K562 (cell line): ENCODE results near the gene CENPX. TPM values are rescaled to one million over a fixed set of nuclear protein-coding genes. Genes with fewer than 3 reads are reported as not detected.

Experiments
- ELF4 ChIP-seq: fragments of 450-650 bp; formaldehyde crosslinking; IDR thresholded peaks from 2 replicates; pipeline ENCODE4 v1.4.0; 2022; ENCODE audit warnings: missing genetic modification characterization
- HDGF ChIP-seq: fragments of 450-650 bp; IDR thresholded peaks from 2 replicates; pipeline ENCODE4 v1.6.1; 2016
- PTTG1 ChIP-seq: fragments of 450-650 bp; IDR thresholded peaks from 2 replicates; pipeline ENCODE4 v1.6.1; 2016; ENCODE audit warnings: low read depth, mild to moderate bottlenecking, missing genetic modification characterization, missing compliant biosample characterization
- RUNX1 ChIP-seq: sonication (generic); IDR thresholded peaks from 2 replicates; pipeline ENCODE4 v1.6.1; 2016; ENCODE audit warnings: antibody characterized with exemption, low read depth
- TBL1XR1 ChIP-seq, 2 experiments: IDR thresholded peaks; 2 replicates each; pipeline ENCODE4 v1.6.1; 2012; ENCODE audit warnings: improper control_type of control experiment in 2 of 2, low read length in 2 of 2, mild to moderate bottlenecking in 1 of 2
- TCF7L2 ChIP-seq: fragments of 150-350 bp; IDR thresholded peaks from 2 replicates; pipeline ENCODE4 v1.6.1; 2016; ENCODE audit warnings: low read depth, mild to moderate bottlenecking, low read length, moderate library complexity
- TFAM ChIP-seq: fragments of 250-450 bp; sonication (Bioruptor Pico); conservative IDR thresholded peaks from 2 replicates; pipeline ENCODE4 v1.5.0; 2021; ENCODE audit warnings: mild to moderate bottlenecking, moderate library complexity
- XRCC5 ChIP-seq: fragments of 200-400 bp; formaldehyde crosslinking; IDR thresholded peaks from 2 replicates; pipeline ENCODE4 v1.6.1; 2017; ENCODE audit warnings: low read depth, mild to moderate bottlenecking, low read length
- YY1 ChIP-seq, 3 experiments: IDR thresholded peaks; 2 replicates each; pipeline ENCODE4 v1.6.1; 2011; ENCODE audit warnings: low read length in 2 of 3, mild to moderate bottlenecking in 2 of 3, moderate library complexity in 2 of 3, borderline replicate concordance in 1 of 3, control low read depth in 1 of 3, low read depth in 1 of 3; ENCODE audit not compliant: insufficient read depth in 3 of 3, insufficient replicate concordance in 2 of 3, control insufficient read depth in 1 of 3, insufficient read length in 1 of 3; ENCODE audit errors: extremely low read depth in 1 of 3
- ZC3H4 ChIP-seq: sonication (generic); formaldehyde crosslinking; IDR thresholded peaks from 2 replicates; pipeline ENCODE4 v1.9.0; 2021; ENCODE audit warnings: missing genetic modification reagents, borderline replicate concordance
- ZNF347 ChIP-seq: fragments of 450-650 bp; formaldehyde crosslinking; IDR thresholded peaks from 2 replicates; pipeline ENCODE4 v1.4.0; 2020; ENCODE audit warnings: low read depth, mild to moderate bottlenecking, moderate library complexity
- ZNF785 ChIP-seq: fragments of 250-450 bp; sonication (Bioruptor Pico); IDR thresholded peaks from 2 replicates; pipeline ENCODE4 v1.4.0; 2020; ENCODE audit warnings: mild to moderate bottlenecking
- polyA plus RNA-seq, 8 experiments: library from polyadenylated mRNA; depleted of rRNA in 4 of 8; stranded (reverse) in 5 of 8; unstranded in 3 of 8; fragments of >200 nt; fragmentation: Nextera tagmentation in 2 of 8; fragmentation: Illumina TruSeq in 1 of 8; extraction: Ambion mirVana in 2 of 8; extraction: Trizol in 1 of 8; gene quantifications; 2 replicates each; pipeline versions ENCODE4 v1.2.1 to v1.2.3, GENCODE V29; 2011 to 2014; ENCODE audit warnings: inconsistent platforms in 1 of 8, missing spikeins in 1 of 8
- total RNA-seq, 7 experiments: library from RNA; depleted of rRNA in 6 of 7; stranded (reverse); fragments of >200 nt in 6 of 7; fragmentation: Illumina TruSeq in 2 of 7; extraction: Trizol in 2 of 7; gene quantifications; 2 replicates each; pipeline versions ENCODE4 v1.2.1 to v1.2.3, GENCODE V29; 2011 to 2021; ENCODE audit warnings: low replicate concordance in 1 of 7

CENPX gene
- total and polyA plus RNA-seq, 9 of the 15 experiments (the other 6 are each of a cell fraction or from before 2014, with no cell fraction given): 32.7 to 352 (median 127) TPM

- TF ChIP-seq TFAM (CRISPR knock-in tag) (no peak), HDGF (no peak), ZNF347 (CRISPR knock-in tag) (no peak), XRCC5 (no peak), PTTG1 (no peak), YY1 (IDR thresholded peaks at IDR 0.05; ENCODE audit: borderline replicate concordance in 1 of 3, control insufficient read depth in 1 of 3, extremely low read depth in 1 of 3, insufficient read depth in 3 of 3, insufficient read length in 1 of 3, insufficient replicate concordance in 2 of 3, low read depth in 1 of 3, low read length in 2 of 3) (no peak), ELF4 (CRISPR knock-in tag) (no peak), ZC3H4 (CRISPR knock-in tag) (no peak), RUNX1 (no peak), TCF7L2 (no peak), ZNF785 (CRISPR knock-in tag) (no peak), TBL1XR1 (IDR thresholded peaks at IDR 0.05; ENCODE audit: low read length in 2 of 2) (no peak)
Measured at GRCh38 chr17:81993729-81994592, 28.7 kb downstream of the CENPX start (continued).
